Erythroblast (primary cell): Measurements from ENCODE around the gene GCN1.

Experiments used
- DNase-seq, 2 experiments: peaks; one replicate each; lab custom pipeline; 2025; lab: John Stamatoyannopoulos, UW
- GATA1 ChIP-seq: IDR thresholded peaks from 2 replicates; pipeline ENCODE4 v1.6.1; 2011; ENCODE audit warnings: low read depth, mild to moderate bottlenecking, control low read depth, low read length, moderate library complexity
- POLR2A ChIP-seq: IDR thresholded peaks from 2 replicates; pipeline ENCODE4 v1.6.1; 2011; ENCODE audit warnings: mild to moderate bottlenecking, low read length

Gene GCN1

DNA sequence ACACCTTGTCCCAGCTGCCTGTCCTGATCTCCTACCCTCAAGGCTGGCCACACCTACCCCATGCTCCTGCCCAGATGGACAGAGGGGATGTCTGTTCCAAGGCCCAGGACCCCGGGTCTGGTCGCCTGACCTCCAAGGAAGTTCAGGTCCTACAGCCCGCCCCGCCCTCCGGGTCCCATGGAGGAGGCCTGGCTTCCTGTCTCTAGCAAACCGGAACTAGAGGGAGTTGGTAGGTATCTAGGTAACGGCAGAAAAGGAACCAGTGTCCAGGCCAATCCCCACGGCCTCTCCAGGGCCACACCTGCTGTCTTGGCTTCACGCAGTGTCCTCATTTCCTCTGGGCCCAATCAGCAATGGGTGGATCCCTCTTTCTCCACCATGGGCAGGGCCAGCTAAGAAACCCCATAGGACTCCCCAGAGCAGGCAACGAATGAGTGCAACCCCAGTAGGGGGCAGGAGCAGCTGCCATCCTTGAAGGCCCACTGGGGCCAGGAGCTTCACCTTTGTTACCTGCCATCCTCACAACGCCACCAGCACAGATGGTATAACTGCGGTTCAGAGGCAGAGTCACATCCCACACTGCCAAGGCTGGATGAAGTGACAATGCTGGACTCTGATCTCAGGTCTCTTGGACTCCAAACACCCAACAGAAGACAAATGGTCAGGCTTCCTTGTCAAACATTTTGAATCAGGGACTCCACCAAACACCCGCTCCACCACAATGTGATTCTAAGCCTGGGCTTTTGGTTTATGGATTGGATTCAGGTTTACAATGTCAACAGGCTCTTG lies 31.5 kb upstream of the GCN1 start:
- DNase-seq, result peak; percentile 65 to 75
- TF ChIP-seq GATA1 (no peak), POLR2A (no peak)

DNA sequence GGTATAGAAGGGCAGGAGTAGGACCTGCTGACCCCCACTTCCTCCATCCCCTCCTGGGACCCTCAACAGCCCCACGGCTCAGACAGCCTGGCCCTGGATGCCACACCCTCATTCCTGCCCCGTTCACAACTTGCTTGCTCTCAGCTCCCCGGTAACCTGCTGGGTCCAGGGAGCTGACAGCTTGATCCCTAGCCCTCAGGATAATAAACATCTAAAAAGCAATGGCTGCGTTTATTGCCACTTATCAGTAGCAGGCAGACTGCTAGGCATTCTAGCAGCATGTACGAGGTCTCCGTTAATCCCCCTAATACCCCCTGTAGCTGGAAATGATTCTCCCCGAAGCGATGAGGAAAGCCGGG lies 30.7 kb upstream of the GCN1 start:
- TF ChIP-seq POLR2A, result no peak
- TF ChIP-seq GATA1, result no peak
- DNase-seq, result peak in 1 of 2 experiments; percentile 21

DNA sequence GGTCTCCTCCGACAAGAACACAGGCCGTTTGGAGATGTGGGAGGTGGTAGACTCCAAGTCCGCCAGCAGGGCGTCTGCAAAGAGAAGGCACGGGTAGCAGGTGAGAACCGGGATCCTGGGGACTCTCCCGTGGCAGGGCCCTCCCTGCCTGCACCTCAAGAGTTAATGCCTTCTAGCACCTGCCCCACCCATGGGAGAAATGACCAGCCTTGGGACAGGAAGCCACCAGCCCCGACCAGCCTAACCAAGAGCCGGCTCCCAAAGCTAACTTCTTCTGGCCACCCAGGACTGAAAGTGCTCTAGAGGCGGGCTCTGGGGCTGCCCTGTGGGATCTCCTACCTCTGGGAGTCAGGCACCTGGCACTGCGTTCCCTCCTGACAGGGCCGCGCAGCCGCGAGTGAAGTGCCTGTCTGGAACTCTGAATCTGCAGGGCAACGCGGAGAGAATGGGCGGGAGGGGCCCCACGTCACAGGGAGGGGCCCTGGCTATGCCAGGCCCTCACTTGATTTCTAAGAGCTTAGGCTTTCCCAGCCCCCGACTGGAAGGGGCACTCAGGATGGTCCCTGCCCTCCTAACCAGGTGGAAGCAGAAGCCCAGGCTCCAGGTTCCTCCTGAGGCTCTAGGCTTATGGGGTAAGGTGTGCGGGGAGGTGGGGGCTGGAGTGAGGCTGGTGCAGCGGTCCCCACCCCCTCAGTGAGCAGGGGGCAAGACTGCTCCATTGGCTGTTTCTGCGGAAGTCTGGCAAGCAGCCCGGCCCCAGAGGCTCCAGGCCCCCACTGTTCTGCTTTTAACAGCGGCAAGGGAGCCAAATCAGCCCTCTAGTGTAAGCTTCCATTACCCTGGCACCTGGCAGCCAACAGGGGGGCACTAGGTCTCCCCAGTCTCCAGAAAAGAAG lies 30.0 kb upstream of the GCN1 start:
- peak; percentile 24 to 34 for DNase-seq
- TF ChIP-seq POLR2A (no peak), GATA1 (no peak)

DNA sequence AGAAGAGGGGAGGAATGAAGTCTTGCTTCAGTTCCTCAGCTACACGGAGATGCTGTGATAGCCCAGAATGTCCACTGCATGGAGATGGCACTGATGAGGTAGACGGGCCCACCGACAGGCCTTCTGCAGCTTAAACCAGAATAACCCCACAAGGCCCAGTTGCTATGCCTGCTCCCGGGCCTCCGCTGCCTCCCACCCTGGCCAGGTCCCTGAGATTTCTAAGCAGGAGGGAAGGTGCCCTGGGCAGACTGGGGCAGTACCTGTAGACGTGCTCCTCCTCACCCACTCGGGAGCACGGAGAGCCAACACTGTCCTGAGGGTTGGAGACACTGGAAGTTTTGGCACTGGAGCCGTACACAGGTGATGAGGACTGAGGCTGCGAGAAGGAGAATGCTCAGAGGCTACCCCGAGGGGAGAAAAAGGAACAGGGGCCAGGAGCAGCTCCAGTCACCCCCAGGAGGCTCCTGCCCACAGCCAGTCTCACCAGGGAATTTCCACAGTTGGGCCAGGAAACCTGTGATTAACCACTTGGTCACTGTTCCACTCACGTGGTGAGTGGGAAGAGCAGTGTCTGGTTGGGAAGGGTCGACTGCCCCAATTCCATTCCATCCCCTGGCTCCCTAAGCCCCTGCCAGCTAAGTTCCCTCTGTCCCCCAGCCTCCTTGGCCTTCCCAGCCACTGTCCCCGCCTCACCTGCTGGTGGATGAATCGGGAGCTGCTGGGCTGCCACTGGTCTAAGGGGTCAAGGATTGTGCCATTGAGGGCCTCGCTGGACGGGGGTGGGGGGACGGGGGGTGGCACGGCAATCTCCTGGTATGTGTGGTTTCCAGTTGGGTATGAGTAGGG lies 29.2 kb upstream of the GCN1 start:
- TF ChIP-seq POLR2A (no peak), GATA1 (no peak)
- no peak for DNase-seq

DNA sequence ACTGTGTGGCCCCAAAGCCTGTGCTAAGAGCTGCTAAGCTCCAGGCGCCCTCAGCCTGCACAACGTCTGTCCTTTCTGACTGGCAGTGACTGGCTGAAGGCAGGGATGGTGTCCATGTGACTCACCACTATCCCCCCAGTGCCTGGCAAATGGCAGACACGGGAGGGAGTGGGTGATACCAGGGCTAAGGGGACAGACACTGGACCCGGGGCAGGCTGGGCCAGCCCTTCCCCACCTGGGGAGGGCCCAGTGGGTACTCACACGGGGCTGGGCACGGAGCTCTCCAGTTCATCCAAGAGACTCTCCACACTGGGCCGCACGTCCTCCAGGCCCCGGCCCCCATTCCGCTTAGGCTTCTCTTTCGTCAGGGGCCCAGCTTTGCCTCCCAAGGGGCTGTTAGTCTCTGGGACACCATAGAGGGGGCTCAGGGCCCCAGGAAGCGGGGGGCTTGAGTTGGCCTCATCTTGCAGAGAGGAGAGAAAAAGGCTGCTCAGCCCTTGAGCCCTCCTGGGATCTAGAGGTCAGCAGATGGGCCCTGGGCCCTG lies 27.8 kb upstream of the GCN1 start:
- no peak for TF ChIP-seq POLR2A
- TF ChIP-seq GATA1, result no peak
- no peak for DNase-seq

DNA sequence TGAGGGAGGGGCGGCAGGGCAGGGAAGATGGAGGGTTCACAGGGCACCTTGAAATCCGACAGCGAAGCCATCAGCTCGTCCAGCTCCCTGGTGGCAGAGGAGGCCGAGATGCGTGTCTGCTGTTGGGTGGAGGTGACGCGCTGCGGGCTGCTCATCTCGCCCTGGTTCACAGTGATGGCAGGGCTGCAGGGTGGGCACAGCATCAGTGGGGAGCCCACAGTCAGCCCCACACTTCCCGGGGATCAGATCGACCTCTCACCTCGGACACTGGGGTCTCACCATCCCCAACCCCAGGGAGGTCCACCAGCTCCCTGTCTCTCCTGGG lies 27.0 kb upstream of the GCN1 start:
- TF ChIP-seq POLR2A (no peak), GATA1 (no peak)

DNA sequence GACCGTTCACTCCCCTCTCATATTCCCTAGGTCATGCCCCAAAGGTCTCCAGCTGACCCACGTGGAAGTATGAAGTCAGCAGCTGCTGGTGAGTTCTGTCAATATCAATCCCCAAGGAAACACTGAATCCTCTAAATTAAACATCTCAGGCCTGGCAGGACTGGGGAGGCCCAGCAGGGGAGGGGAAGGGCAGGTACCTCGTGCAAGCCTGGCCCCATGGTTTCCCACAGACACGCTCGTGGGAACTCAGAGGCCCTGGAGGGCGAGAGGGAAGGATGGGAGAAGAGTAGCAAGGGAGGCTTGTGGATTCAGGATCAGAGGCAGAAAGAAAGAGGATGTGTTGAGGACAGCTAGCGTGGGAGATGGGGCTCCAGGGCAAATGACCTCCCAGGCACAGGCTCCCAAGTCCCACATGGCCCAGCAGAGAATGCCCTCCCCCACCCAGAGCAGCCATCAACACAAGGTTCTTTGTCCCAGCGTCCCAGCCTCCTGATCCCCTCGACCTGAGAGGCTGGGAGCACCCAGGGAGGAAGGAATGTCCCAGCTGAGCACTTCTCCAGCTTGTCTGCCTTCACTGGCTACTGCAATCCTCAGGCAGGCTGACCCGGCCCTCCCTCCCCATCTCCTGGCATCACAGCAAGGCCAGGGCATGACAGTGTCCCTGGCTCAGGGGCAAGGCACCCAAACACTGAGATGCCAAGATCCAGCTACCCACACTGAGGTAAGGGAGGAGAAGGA lies 26.5 kb upstream of the GCN1 start:
- no peak for DNase-seq
- TF ChIP-seq GATA1, result no peak
- TF ChIP-seq POLR2A, result no peak

More for the DNA sequence above, 27.0 kb upstream of the GCN1 start:
- DNase-seq, result no peak

DNA sequence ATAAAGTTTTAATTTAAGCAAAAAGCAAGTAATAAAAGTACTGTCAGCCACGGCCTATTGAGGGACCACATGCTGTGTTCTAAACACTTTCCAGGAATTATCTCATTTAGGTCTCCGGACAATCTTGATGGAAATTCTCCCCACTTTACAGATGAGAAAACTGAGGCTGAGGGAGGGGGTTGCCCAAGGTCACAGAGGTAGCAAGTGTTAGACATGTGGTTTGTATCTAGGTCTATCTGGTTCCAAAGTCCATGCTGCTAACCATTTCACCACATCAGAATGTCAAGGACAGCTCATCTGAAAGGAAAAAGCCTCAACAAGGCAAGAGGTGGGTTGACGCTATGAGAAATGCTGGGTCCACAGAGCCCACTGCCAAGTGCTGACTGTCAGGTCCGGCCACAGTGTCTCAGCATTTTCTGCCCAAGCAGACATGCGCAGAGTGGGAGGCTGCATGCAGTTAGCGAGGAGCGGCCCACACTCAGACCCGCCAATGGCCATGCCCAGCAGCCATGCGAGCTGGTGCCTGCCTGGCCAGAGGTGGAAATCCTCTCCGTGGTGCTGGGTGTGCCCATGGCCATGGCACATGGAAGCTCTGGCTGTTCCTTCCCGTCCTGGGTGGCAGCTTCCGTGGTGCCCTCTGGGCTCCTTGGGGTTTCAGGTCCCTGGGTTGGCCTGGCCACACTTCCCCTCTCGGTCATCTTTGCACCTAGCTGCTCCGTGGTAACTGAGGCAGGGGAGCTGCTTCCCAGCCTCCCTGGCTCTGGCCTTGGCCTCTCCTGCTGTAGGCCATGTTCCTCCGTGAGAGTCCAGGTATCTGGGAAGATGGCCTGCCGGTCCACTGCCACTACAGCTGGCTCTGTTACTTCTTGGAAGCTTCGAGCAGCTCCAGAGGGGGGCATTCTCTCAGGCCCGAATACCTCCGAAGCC lies 24.4 kb upstream of the GCN1 start:
- TF ChIP-seq GATA1, result no peak
- no peak for TF ChIP-seq POLR2A
- DNase-seq, result no peak

DNA sequence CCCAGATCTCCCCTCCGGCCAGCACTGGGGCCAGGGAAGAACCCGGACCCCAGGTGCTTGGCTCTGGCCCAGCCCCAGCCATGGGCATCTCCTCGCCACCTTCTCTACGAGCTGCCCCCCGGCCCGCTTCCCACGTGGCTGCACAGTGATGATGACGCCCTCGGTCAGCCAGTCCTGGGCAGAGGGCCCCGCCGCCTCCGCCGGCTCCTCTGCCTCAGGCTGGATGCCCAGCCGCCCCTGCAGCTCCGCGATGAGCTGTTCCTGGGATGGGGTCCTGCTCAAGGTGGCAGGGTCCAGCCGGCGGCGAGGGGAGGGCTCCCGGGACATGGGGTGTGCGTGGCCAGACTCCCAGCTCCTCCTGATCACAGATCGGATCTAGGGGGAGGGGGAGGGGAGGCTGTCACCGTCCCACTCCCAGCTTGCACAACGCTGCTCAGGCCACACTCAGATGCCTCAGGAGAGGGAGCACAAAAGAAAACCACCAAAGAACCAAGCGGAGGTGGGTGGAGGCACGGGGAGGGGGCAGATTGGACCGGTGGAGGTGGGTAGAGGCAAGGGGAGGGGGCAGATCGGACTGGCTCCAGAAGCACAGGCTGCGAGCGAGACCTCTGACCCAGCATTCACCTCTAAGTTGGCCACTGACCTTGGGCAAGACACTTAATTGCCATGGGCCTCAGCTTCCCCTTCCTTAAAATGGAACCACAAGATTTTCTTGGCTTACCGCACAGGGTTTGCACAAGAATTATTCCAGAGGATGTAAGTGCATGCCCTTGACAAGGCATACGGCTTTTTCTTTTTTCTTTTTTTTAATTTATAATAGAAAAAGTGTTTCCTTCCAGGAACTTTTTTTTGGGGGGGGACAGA lies 22.5 kb upstream of the GCN1 start:
- no peak for DNase-seq
- TF ChIP-seq GATA1 (no peak), POLR2A (no peak)

DNA sequence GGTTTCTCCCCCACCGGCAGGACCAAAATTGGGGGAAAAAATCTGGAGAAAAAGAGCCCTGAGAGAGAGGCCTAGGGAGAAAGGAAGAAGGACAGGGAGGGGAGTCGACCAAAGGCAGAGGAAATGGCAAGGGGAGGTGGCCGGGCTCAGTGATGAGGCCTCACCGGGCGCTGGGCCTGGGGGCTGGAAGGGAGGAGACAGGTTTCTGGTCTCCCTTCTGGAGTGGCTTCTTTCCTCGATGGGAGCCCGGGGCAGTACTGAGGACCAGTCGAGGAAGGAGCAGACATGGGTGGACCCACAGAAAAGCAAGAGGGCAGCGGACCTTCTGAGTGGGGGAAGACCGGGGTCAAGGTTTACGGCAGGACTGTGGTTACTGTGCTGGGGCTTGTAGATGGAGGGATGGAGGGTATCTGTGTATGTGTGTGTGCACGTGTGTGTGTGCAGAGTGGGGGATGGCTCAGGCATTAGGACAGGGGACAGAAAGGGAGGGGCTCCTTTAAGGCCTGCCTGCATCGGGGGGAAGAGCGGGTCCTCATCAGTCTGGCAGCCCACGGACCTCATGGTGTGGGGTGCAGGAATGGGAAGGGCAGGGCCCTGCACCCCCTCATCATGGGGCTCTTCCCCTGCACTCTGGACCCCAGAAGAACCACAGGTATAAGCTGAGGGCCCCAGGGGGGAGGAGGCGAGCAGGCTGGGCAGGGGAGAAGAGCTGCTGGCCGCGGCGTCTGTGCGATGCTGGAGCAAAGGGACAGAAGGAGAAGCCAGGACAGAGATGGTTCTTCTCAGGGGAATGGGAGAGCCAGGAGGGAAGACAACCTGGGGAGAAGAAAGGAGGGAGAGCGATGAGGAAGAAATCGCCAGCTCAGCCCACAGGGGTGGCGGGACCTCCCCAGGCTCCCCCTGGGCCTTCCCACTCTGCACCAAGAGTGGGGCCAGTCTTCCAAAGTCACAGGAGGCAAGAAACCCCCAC lies 21.5 kb upstream of the GCN1 start:
- TF ChIP-seq GATA1 (no peak), POLR2A (no peak)

DNA sequence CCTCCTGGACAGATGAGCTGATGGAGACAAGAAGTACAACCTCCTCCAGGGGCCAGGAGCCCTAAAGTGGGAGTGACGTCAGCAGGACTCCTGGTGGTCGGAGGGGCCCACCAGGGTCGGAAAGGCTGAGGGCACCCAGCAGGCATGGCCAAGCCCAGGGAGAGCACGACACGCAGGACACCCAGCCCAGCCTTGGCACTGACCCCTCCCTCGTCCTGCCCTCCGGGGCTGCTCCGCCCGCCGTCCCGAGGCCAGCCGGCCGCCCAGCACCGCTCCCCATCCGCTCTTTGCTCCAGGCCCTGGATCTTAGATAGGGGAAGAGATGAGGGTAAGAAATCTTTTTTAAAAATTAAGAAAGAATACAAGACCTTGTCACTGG lies 20.8 kb upstream of the GCN1 start:
- no peak for DNase-seq
- TF ChIP-seq POLR2A (no peak), GATA1 (no peak)

More for the DNA sequence above, 21.5 kb upstream of the GCN1 start:
- no peak for DNase-seq
